Stimulated activated CD4-positive, alpha-beta T cell treated with anti-CD3 and anti-CD28 coated beads, Interleukin-2, amount 100 ng/mL, for 4 hours (primary cell): Measurements from ENCODE around the gene HSPA1B.
A peak's percentile ranks its signal among the peaks of the same experiment; 100 is the strongest.
"Not testable (repeated sequence)": the region's sequence is repeated elsewhere in the genome, so short reads cannot be mapped to it uniquely, and the experiment has no call there.

Experiments
- DNase-seq: peaks from one replicate; pipeline ENCODE4 v3.0.0-alpha.2; 2020; ENCODE audit warnings: low read depth

HSPA1B gene

GRCh38 chr6:31860349-31860748, 32.8 kb downstream of the HSPA1B start:
- DNase-seq, result no peak

GRCh38 chr6:31861150-31861549, 33.6 kb downstream of the HSPA1B start:
- no peak for DNase-seq

GRCh38 chr6:31861919-31862343, 34.4 kb downstream of the HSPA1B start:
- DNase-seq, result no peak

- DNase-seq, result peak; percentile 99
Measured at GRCh38 chr6:31862344-31863235, 35.1 kb downstream of the HSPA1B start, which contains the start of gene NEU1. Gene NEU1 (minus strand): TSS chr6:31862821. CDS start chr6:31862776, 45 bp downstream.

- DNase-seq, result not testable (repeated sequence)
Measured at GRCh38 chr6:31864123-31864562, 36.6 kb downstream of the HSPA1B start.

- DNase-seq, result no peak
Measured at GRCh38 chr6:31864818-31865204, 37.3 kb downstream of the HSPA1B start.

GRCh38 chr6:31865205-31866118, 37.9 kb downstream of the HSPA1B start:
- no peak for DNase-seq

- not testable (repeated sequence) for DNase-seq
Measured at GRCh38 chr6:31868658-31868971, 41.1 kb downstream of the HSPA1B start.

- no peak for DNase-seq
Measured at GRCh38 chr6:31869343-31869742, 41.8 kb downstream of the HSPA1B start.

GRCh38 chr6:31870385-31870921, 42.9 kb downstream of the HSPA1B start:
- no peak for DNase-seq

- DNase-seq, result no peak
Measured at GRCh38 chr6:31871046-31871659, 43.6 kb downstream of the HSPA1B start.

- DNase-seq, result no peak
Measured at GRCh38 chr6:31874084-31874670, 46.6 kb downstream of the HSPA1B start.

- DNase-seq, result no peak
Measured at GRCh38 chr6:31874836-31875572, 47.5 kb downstream of the HSPA1B start.

- DNase-seq, result no peak
Measured at GRCh38 chr6:31875877-31876276, 48.3 kb downstream of the HSPA1B start.

- no peak for DNase-seq
Measured at GRCh38 chr6:31876357-31876756, 48.8 kb downstream of the HSPA1B start.

- no peak for DNase-seq
Measured at GRCh38 chr6:31877125-31877650, 49.6 kb downstream of the HSPA1B start.

GRCh38 chr6:31877651-31878161, 50.2 kb downstream of the HSPA1B start:
- no peak for DNase-seq

- DNase-seq, result no peak
Measured at GRCh38 chr6:31878222-31878621, 50.7 kb downstream of the HSPA1B start.

GRCh38 chr6:31878726-31879125, 51.2 kb downstream of the HSPA1B start, which contains the start of gene SLC44A4:
Gene SLC44A4 (minus strand): TSS chr6:31878997. CDS start chr6:31878980, 17 bp downstream.
- no peak for DNase-seq

- no peak for DNase-seq
Measured at GRCh38 chr6:31879143-31879542, 51.6 kb downstream of the HSPA1B start.
